Smooth muscle cell (in vitro differentiated cells): Measurements from ENCODE around the gene PAX6. TPM values are rescaled to one million over a fixed set of nuclear protein-coding genes. Genes with fewer than 3 reads are reported as not detected.

Experiments used
- DNase-seq: peaks from one replicate; lab custom pipeline; 2025; ENCODE audit not compliant: unreplicated experiment; lab: John Stamatoyannopoulos, UW
- H2AFZ ChIP-seq: fragments of 200-600 bp; sonication (generic); 2 replicates; pipeline ENCODE4 v1.6.0; 2016; ENCODE audit warnings: antibody characterized with exemption, low read depth, mild to moderate bottlenecking
- H3F3A ChIP-seq: fragments of 200-600 bp; sonication (generic); 2 replicates; pipeline ENCODE4 v1.6.0; 2017; ENCODE audit warnings: antibody characterized with exemption, low read depth
- H3K27ac ChIP-seq: fragments of 200-600 bp; sonication (generic); 2 replicates; pipeline ENCODE4 v1.5.1; 2016; ENCODE audit warnings: low read depth, mild to moderate bottlenecking
- H3K27me3 ChIP-seq: fragments of 200-600 bp; sonication (generic); 2 replicates; pipeline ENCODE4 v1.6.1; 2016; ENCODE audit warnings: low read depth, mild to moderate bottlenecking
- H3K36me3 ChIP-seq: fragments of 200-600 bp; sonication (generic); 2 replicates; pipeline ENCODE4 v1.5.1; 2016; ENCODE audit warnings: low read depth
- H3K4me1 ChIP-seq: fragments of 200-600 bp; sonication (generic); 2 replicates; pipeline ENCODE4 v1.5.1; 2016; ENCODE audit warnings: low read depth
- H3K4me2 ChIP-seq: fragments of 200-600 bp; sonication (generic); 2 replicates; pipeline ENCODE4 v1.6.0; 2016; ENCODE audit warnings: mild to moderate bottlenecking
- H3K4me3 ChIP-seq: fragments of 200-600 bp; sonication (generic); 2 replicates; pipeline ENCODE4 v1.5.1; 2016; ENCODE audit warnings: mild to moderate bottlenecking
- H3K79me2 ChIP-seq: fragments of 200-600 bp; sonication (generic); 2 replicates; pipeline ENCODE4 v1.6.0; 2016; ENCODE audit warnings: low read depth, mild to moderate bottlenecking
- H3K9ac ChIP-seq: fragments of 200-600 bp; sonication (generic); 2 replicates; pipeline ENCODE4 v1.6.0; 2016; ENCODE audit warnings: low read depth
- H3K9me3 ChIP-seq: fragments of 200-600 bp; sonication (generic); replicated peaks from 2 replicates; pipeline ENCODE4 v1.5.1; 2016; ENCODE audit warnings: low read depth
- H4K20me1 ChIP-seq: fragments of 200-600 bp; sonication (generic); 2 replicates; pipeline ENCODE4 v1.6.0; 2016; ENCODE audit warnings: low read depth
- CTCF ChIP-seq: fragments of 200-600 bp; sonication (generic); IDR thresholded peaks from 2 replicates; pipeline ENCODE4 v1.5.1; 2017; ENCODE audit warnings: borderline replicate concordance, mild to moderate bottlenecking, antibody characterized with exemption; ENCODE audit not compliant: insufficient read depth, poor library complexity, severe bottlenecking
- WGBS: methylation state at CpG from one replicate; pipeline ENCODE4 v1.1.7; 2016; ENCODE audit warnings: low lambda C conversion rate; 5-methylcytosine and 5-hydroxymethylcytosine counted together
- polyA plus RNA-seq: library from polyadenylated mRNA; unstranded; fragments of >200 nt; fragmentation: Nextera tagmentation; extraction: Ambion mirVana; gene quantifications from 2 replicates; pipeline ENCODE4 v1.2.1, GENCODE V29; 2016
- total RNA-seq: library from RNA; depleted of rRNA; stranded (reverse); fragments of >200 nt; gene quantifications from 2 replicates; pipeline ENCODE4 v1.2.3, GENCODE V29; 2014

The PAX6 gene
- total and polyA plus RNA-seq, 2 experiments from 2014 or later: not detected

GRCh38 chr11:31807799-31808667 lies 3.1 kb downstream of the PAX6 start:
- Histone ChIP-seq H3K4me1 (peaks cover 71% of the 10 kb centered on the region), H3K36me3 (no peaks in the 10 kb centered on the region), H3K27me3 (peaks cover 100% of the 10 kb centered on the region), H3F3A (no peaks in the 10 kb centered on the region), H3K9me3 (no peaks in the 10 kb centered on the region), H2AFZ (no peak overlapping the region), H3K4me3 (no peak overlapping the region), H3K27ac (no peak overlapping the region), H3K9ac (no peak overlapping the region), H3K79me2 (no peaks in the 10 kb centered on the region), H3K4me2 (no peak overlapping the region), H4K20me1 (peaks cover 13% of the 10 kb centered on the region)
- DNase-seq: no peak
- no peak for TF ChIP-seq CTCF
- 9% methylated on average over 9 of the region's 9 CpGs for whole genome bisulfite sequencing

- Histone ChIP-seq H3K27ac (no peak overlapping the region), H3K9me3 (no peaks in the 10 kb centered on the region), H3F3A (no peaks in the 10 kb centered on the region), H3K27me3 (peaks cover 100% of the 10 kb centered on the region), H2AFZ (no peak overlapping the region), H3K4me3 (no peak overlapping the region), H4K20me1 (peaks cover 13% of the 10 kb centered on the region), H3K9ac (no peak overlapping the region), H3K79me2 (no peaks in the 10 kb centered on the region), H3K36me3 (no peaks in the 10 kb centered on the region), H3K4me1 (peaks cover 71% of the 10 kb centered on the region), H3K4me2 (no peak overlapping the region)
- no peak for TF ChIP-seq CTCF
- no peak for DNase-seq
- 9% methylated on average over 13 of the region's 13 CpGs for WGBS
These were observed 4.0 kb downstream of the PAX6 start for GRCh38 chr11:31806928-31807798.

GRCh38 chr11:31806186-31806927 lies 4.8 kb downstream of the PAX6 start:
- no peak for TF ChIP-seq CTCF
- H3K4me3 ChIP-seq: no peak overlapping the region
- DNase-seq: no peak
- H3F3A ChIP-seq: no peaks in the 10 kb centered on the region
- H3K79me2 ChIP-seq: no peaks in the 10 kb centered on the region
- no peak overlapping the region for H3K4me2 ChIP-seq
- WGBS: 6% methylated on average over 36 of the region's 36 CpGs
- no peaks in the 10 kb centered on the region for H3K36me3 ChIP-seq
- peaks cover 100% of the 10 kb centered on the region for H3K27me3 ChIP-seq
- no peak overlapping the region for H3K27ac ChIP-seq
- no peaks in the 10 kb centered on the region for H3K9me3 ChIP-seq
- H2AFZ ChIP-seq: no peak overlapping the region
- H3K9ac ChIP-seq: no peak overlapping the region
- H3K4me1 ChIP-seq: peaks cover 72% of the 10 kb centered on the region
- H4K20me1 ChIP-seq: peaks cover 13% of the 10 kb centered on the region
